Panc1 (cell line): ENCODE measurements around the gene RIC8B. TPM values are rescaled to one million over a fixed set of nuclear protein-coding genes. Genes with fewer than 3 reads are reported as not detected.

Experiments
- ATAC-seq: fragments of 200-7000 bp; cut with Tn5 transposase; 2 replicates; pipeline ENCODE4 v1.9.1; 2020; ENCODE audit warnings: mild to moderate bottlenecking, moderate library complexity
- BruUV-seq: library from RNA; stranded (reverse); fragments of 400-500 nt; replicated peaks from 2 replicates; lab custom pipeline; 2021; lab: Mats Ljungman, UMichigan
- CTCF ChIA-PET: fragments of 300-600 bp; sonication (Branson Sonifier 250); formaldehyde crosslinking; loops from one replicate; lab custom pipeline; 2022; ENCODE audit warnings: antibody characterized with exemption; lab: Charles Lee
- POLR2A ChIA-PET: fragments of 300-600 bp; sonication (Branson Sonifier 250); formaldehyde crosslinking; loops from one replicate; lab custom pipeline; 2022; ENCODE audit warnings: antibody characterized with exemption; lab: Charles Lee
- DNase-seq: peaks from one replicate; pipeline ENCODE4 v3.0.0-alpha.2; 2010; ENCODE audit warnings: low read depth, low spot score
- H3K27ac ChIP-seq: 2 replicates; pipeline ENCODE4 v1.5.1; 2011; ENCODE audit warnings: mild to moderate bottlenecking, low read length, inconsistent platforms
- H3K27me3 ChIP-seq: fragments of 200-500 bp; sonication (Bioruptor generic); 2 replicates; pipeline ENCODE4 v1.6.0; 2014; ENCODE audit warnings: low read length, inconsistent platforms; ENCODE audit not compliant: control insufficient read depth, insufficient read depth
- H3K36me3 ChIP-seq: fragments of 200-500 bp; sonication (Bioruptor generic); 2 replicates; pipeline ENCODE4 v1.5.1; 2014; ENCODE audit warnings: inconsistent platforms, mild to moderate bottlenecking, low read length, moderate library complexity; ENCODE audit not compliant: control insufficient read depth, insufficient read depth
- H3K4me1 ChIP-seq: 2 replicates; pipeline ENCODE4 v1.5.1; 2011; ENCODE audit warnings: inconsistent platforms, mild to moderate bottlenecking, low read length, moderate library complexity; ENCODE audit not compliant: control insufficient read depth, insufficient read depth
- H3K4me3 ChIP-seq, 2 experiments: 2 replicates each; pipeline ENCODE4 v1.5.1; 2011 to 2012; ENCODE audit warnings: low read depth in 2 of 2, low read length in 2 of 2, mild to moderate bottlenecking in 2 of 2, inconsistent platforms in 1 of 2, moderate library complexity in 1 of 2
- H3K9me3 ChIP-seq: fragments of 200-500 bp; sonication (Bioruptor generic); 2 replicates; pipeline ENCODE4 v1.5.1; 2014; ENCODE audit warnings: low read depth, mild to moderate bottlenecking, inconsistent platforms, low read length, moderate library complexity; ENCODE audit not compliant: control insufficient read depth, insufficient read depth
- POLR2AphosphoS5 ChIP-seq: IDR thresholded peaks from 2 replicates; pipeline ENCODE4 v1.6.1; 2012; ENCODE audit warnings: mild to moderate bottlenecking, low read depth, low read length, moderate library complexity
- SIN3A ChIP-seq: IDR thresholded peaks from 2 replicates; pipeline ENCODE4 v1.6.1; 2012; ENCODE audit warnings: low read depth, mild to moderate bottlenecking, low read length, moderate library complexity, borderline replicate concordance; ENCODE audit not compliant: insufficient read depth
- TCF7L2 ChIP-seq: IDR thresholded peaks from 2 replicates; pipeline ENCODE4 v1.6.1; 2011; ENCODE audit warnings: mild to moderate bottlenecking, low read depth, low read length, inconsistent platforms
- in situ Hi-C: cut with HindIII; loops from 2 replicates; pipeline ENCODE4 v1.10.0; 2016; ENCODE audit warnings: low sequenced_read_pairs, low pct_unique_long_range_greater_than_20kb
- intact Hi-C: fragments of 100-400 bp; cut with micrococcal nuclease; formaldehyde crosslinking; loops from one replicate; pipeline ENCODE4 v1.10.0; 2022; ENCODE audit not compliant: unreplicated experiment
- total RNA-seq: library from RNA; stranded (reverse); gene quantifications from one replicate; pipeline ENCODE4 v1.2.1, GENCODE V29; 2021; ENCODE audit not compliant: unreplicated experiment
- TF ChIP-seq, protein P1 (sequence below): fragments of 450-650 bp; IDR thresholded peaks from 2 replicates; pipeline ENCODE4 v1.5.1; 2017; ENCODE audit warnings: mild to moderate bottlenecking
- TF ChIP-seq, protein P2 (sequence below), 2 experiments: IDR thresholded peaks; 2 replicates each; pipeline ENCODE4 v1.6.1; 2011 to 2012; ENCODE audit warnings: low read depth in 2 of 2, control low read depth in 1 of 2, low read length in 1 of 2, mild to moderate bottlenecking in 1 of 2, moderate library complexity in 1 of 2; ENCODE audit not compliant: insufficient read depth in 1 of 2

Gene RIC8B
- total RNA-seq, 1 experiment from 2014 or later: 16.1 TPM

- no TSS peak for BruUV-seq
- peaks cover 2% of the 10 kb centered on the region for H3K36me3 ChIP-seq
- TF ChIP-seq SIN3A: no peak
- TF ChIP-seq POLR2AphosphoS5: no peak
- TF ChIP-seq, protein P1, sequence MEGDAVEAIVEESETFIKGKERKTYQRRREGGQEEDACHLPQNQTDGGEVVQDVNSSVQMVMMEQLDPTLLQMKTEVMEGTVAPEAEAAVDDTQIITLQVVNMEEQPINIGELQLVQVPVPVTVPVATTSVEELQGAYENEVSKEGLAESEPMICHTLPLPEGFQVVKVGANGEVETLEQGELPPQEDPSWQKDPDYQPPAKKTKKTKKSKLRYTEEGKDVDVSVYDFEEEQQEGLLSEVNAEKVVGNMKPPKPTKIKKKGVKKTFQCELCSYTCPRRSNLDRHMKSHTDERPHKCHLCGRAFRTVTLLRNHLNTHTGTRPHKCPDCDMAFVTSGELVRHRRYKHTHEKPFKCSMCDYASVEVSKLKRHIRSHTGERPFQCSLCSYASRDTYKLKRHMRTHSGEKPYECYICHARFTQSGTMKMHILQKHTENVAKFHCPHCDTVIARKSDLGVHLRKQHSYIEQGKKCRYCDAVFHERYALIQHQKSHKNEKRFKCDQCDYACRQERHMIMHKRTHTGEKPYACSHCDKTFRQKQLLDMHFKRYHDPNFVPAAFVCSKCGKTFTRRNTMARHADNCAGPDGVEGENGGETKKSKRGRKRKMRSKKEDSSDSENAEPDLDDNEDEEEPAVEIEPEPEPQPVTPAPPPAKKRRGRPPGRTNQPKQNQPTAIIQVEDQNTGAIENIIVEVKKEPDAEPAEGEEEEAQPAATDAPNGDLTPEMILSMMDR: no peak
- TF ChIP-seq TCF7L2: no peak
- TF ChIP-seq, protein P2, sequence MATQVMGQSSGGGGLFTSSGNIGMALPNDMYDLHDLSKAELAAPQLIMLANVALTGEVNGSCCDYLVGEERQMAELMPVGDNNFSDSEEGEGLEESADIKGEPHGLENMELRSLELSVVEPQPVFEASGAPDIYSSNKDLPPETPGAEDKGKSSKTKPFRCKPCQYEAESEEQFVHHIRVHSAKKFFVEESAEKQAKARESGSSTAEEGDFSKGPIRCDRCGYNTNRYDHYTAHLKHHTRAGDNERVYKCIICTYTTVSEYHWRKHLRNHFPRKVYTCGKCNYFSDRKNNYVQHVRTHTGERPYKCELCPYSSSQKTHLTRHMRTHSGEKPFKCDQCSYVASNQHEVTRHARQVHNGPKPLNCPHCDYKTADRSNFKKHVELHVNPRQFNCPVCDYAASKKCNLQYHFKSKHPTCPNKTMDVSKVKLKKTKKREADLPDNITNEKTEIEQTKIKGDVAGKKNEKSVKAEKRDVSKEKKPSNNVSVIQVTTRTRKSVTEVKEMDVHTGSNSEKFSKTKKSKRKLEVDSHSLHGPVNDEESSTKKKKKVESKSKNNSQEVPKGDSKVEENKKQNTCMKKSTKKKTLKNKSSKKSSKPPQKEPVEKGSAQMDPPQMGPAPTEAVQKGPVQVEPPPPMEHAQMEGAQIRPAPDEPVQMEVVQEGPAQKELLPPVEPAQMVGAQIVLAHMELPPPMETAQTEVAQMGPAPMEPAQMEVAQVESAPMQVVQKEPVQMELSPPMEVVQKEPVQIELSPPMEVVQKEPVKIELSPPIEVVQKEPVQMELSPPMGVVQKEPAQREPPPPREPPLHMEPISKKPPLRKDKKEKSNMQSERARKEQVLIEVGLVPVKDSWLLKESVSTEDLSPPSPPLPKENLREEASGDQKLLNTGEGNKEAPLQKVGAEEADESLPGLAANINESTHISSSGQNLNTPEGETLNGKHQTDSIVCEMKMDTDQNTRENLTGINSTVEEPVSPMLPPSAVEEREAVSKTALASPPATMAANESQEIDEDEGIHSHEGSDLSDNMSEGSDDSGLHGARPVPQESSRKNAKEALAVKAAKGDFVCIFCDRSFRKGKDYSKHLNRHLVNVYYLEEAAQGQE (IDR thresholded peaks at IDR 0.05; ENCODE audit: insufficient read depth in 1 of 2, low read depth in 2 of 2, low read length in 1 of 2): no peak
- no peaks in the 10 kb centered on the region for H3K9me3 ChIP-seq
- no peak overlapping the region for H3K4me3 ChIP-seq
- in situ Hi-C loops: no loop called here
- POLR2A ChIA-PET: no interaction called here
- ATAC-seq (no peak), DNase-seq (no peak)
- H3K4me1 ChIP-seq: no peaks in the 10 kb centered on the region
- intact Hi-C loops: no loop called here
- H3K27ac ChIP-seq: no peak overlapping the region
- H3K27me3 ChIP-seq: no peaks in the 10 kb centered on the region
- CTCF ChIA-PET: no interaction called here
Observed at GRCh38 chr12:106889950-106890626, 115.6 kb downstream of the RIC8B start.

- TF ChIP-seq, protein P1: no peak
- no peak for TF ChIP-seq POLR2AphosphoS5
- no peak for TF ChIP-seq TCF7L2
- TF ChIP-seq SIN3A: no peak
- TF ChIP-seq, protein P2 (IDR thresholded peaks at IDR 0.05; ENCODE audit: insufficient read depth in 1 of 2, low read depth in 2 of 2, low read length in 1 of 2): no peak
- H3K4me1 ChIP-seq: no peaks in the 10 kb centered on the region
- H3K36me3 ChIP-seq: no peaks in the 10 kb centered on the region
- H3K9me3 ChIP-seq: no peaks in the 10 kb centered on the region
- in situ Hi-C loops: no loop called here
- H3K4me3 ChIP-seq: no peak overlapping the region
- H3K27ac ChIP-seq: no peak overlapping the region
- POLR2A ChIA-PET: no interaction called here
- no peaks in the 10 kb centered on the region for H3K27me3 ChIP-seq
- ATAC-seq (no peak), DNase-seq (no peak)
- intact Hi-C loops: no loop called here
- BruUV-seq: no TSS peak
- CTCF ChIA-PET: no interaction called here
Observed at GRCh38 chr12:106892075-106892474, 117.6 kb downstream of the RIC8B start.
